GM18907 (cell line): ENCODE results near the gene CDCA7.
"Not testable (repeated sequence)": the region's sequence is repeated elsewhere in the genome, so short reads cannot be mapped to it uniquely, and the experiment has no call there.

ENCODE experiments used
- ATAC-seq: cut with Tn5 transposase; IDR thresholded peaks from one replicate; pipeline ENCODE4 v1.9.1; 2021; ENCODE audit warnings: mild to moderate bottlenecking, moderate library complexity; ENCODE audit not compliant: unreplicated experiment

The CDCA7 gene

GRCh38 chr2:173401716-173402326 lies 47.1 kb downstream of the CDCA7 start:
- no peak for ATAC-seq

- no peak for ATAC-seq
Observed at GRCh38 chr2:173402405-173402974, 47.8 kb downstream of the CDCA7 start.

GRCh38 chr2:173404841-173405750 lies 50.4 kb downstream of the CDCA7 start:
- ATAC-seq = no peak

GRCh38 chr2:173407176-173407575 lies 52.5 kb downstream of the CDCA7 start:
- ATAC-seq = no peak

- no peak for ATAC-seq
Observed at GRCh38 chr2:173407646-173408045, 53.0 kb downstream of the CDCA7 start.

- ATAC-seq = no peak
Observed at GRCh38 chr2:173410579-173410978, 55.9 kb downstream of the CDCA7 start.

GRCh38 chr2:173412628-173413027 lies 58.0 kb downstream of the CDCA7 start:
- no peak for ATAC-seq

GRCh38 chr2:173414823-173415322 lies 60.2 kb downstream of the CDCA7 start:
- ATAC-seq = no peak

- ATAC-seq = no peak
Observed at GRCh38 chr2:173415431-173416381, 61.0 kb downstream of the CDCA7 start.

GRCh38 chr2:173416415-173417152 lies 61.9 kb downstream of the CDCA7 start:
- not testable (repeated sequence) for ATAC-seq

- no peak for ATAC-seq
Observed at GRCh38 chr2:173417341-173417740, 62.7 kb downstream of the CDCA7 start.

- ATAC-seq = no peak
Observed at GRCh38 chr2:173417802-173418201, 63.1 kb downstream of the CDCA7 start.
